Natural killer cell (primary cell): ENCODE results near the gene SPATA3. TPM values are rescaled to one million over a fixed set of nuclear protein-coding genes. Genes with fewer than 3 reads are reported as not detected.

Experiments used
- ATAC-seq, 3 donors: fragments of 150-1000 bp in 2 of 3; fragments of 200-7000 bp in 1 of 3; cut with Tn5 transposase; 1 replicate in 1 of 3; 2 replicates in 2 of 3; pipeline ENCODE4 v1.10.0; 2021; ENCODE audit warnings: mild to moderate bottlenecking in 2 of 3, moderate library complexity in 2 of 3
- DNase-seq, 2 donors: peaks; one replicate each; pipeline versions ENCODE4 v3.0.0 to v3.0.0-alpha.2; 2013 to 2021; ENCODE audit warnings: mixed read lengths in 1 of 2
- H3K27ac ChIP-seq: one replicate; pipeline ENCODE4 v1.5.1; 2013; ENCODE audit warnings: mild to moderate bottlenecking, low read length
- H3K27me3 ChIP-seq: one replicate; pipeline ENCODE4 v1.6.1; 2013; ENCODE audit warnings: low read length; ENCODE audit not compliant: control insufficient read depth, insufficient read depth
- H3K36me3 ChIP-seq: one replicate; pipeline ENCODE4 v1.6.1; 2013; ENCODE audit warnings: low read length; ENCODE audit not compliant: control insufficient read depth, insufficient read depth
- H3K4me1 ChIP-seq: one replicate; pipeline ENCODE4 v1.6.1; 2013; ENCODE audit warnings: low read length; ENCODE audit not compliant: control insufficient read depth, insufficient read depth
- H3K4me3 ChIP-seq: one replicate; pipeline ENCODE4 v1.5.1; 2013; ENCODE audit warnings: low read length
- H3K9me3 ChIP-seq: one replicate; pipeline ENCODE4 v1.6.1; 2013; ENCODE audit warnings: low read length; ENCODE audit not compliant: control insufficient read depth, insufficient read depth
- H3K27ac Mint-ChIP-seq, 2 donors: one replicate each; pipeline ENCODE4 v1.8.0; 2022; ENCODE audit warnings: mild to moderate bottlenecking in 2 of 2, mixed read lengths in 2 of 2, moderate library complexity in 1 of 2
- H3K27me3 Mint-ChIP-seq, 2 donors: one replicate each; pipeline ENCODE4 v1.8.0; 2022; ENCODE audit warnings: low read depth in 2 of 2, mixed read lengths in 2 of 2
- H3K36me3 Mint-ChIP-seq: one replicate; pipeline ENCODE4 v1.8.0; 2022; ENCODE audit warnings: mixed read lengths
- H3K4me1 Mint-ChIP-seq, 2 donors: one replicate each; pipeline ENCODE4 v1.8.0; 2022; ENCODE audit warnings: mixed read lengths in 2 of 2
- H3K4me3 Mint-ChIP-seq: one replicate; pipeline ENCODE4 v1.8.0; 2022; ENCODE audit warnings: mild to moderate bottlenecking, moderate library complexity, mixed read lengths
- H3K9me3 Mint-ChIP-seq, 2 donors: one replicate each; pipeline ENCODE4 v1.8.0; 2022; ENCODE audit warnings: mixed read lengths in 2 of 2
- CTCF ChIP-seq: fragments of 200-600 bp; IDR thresholded peaks from one replicate; pipeline ENCODE4 v1.8.0; 2022; ENCODE audit warnings: antibody characterized with exemption
- WGBS: methylation state at CpG from one replicate; pipeline ENCODE4 v1.1.7; 2013; ENCODE audit warnings: missing lambda C conversion rate; ENCODE audit not compliant: insufficient coverage; 5-methylcytosine and 5-hydroxymethylcytosine counted together
- intact Hi-C: fragments of 100-400 bp; cut with micrococcal nuclease; formaldehyde crosslinking; loops from one replicate; pipeline ENCODE4 v1.14.2; 2022
- total RNA-seq, 4 donors: library from RNA; stranded (reverse); fragments of 120-200 nt in 1 of 4; gene quantifications; one replicate each; pipeline versions ENCODE4 v1.2.3 to v1.2.4, GENCODE V29; 2013 to 2022

Gene SPATA3
- total RNA-seq, 3 donors from 2014 or later (not counting 1 experiment from before 2014, with no cell fraction given), result not detected

GRCh38 chr2:230975927-230976326, 20.0 kb upstream of the SPATA3 start:
- no peak overlapping the region for H3K4me3 Mint-ChIP-seq
- intact Hi-C loops, result no loop called here
- Histone ChIP-seq H3K27ac (no peak overlapping the region), H3K9me3 (no peaks in the 10 kb centered on the region), H3K36me3 (no peaks in the 10 kb centered on the region), H3K4me1 (peaks cover 46% of the 10 kb centered on the region), H3K27me3 (no peaks in the 10 kb centered on the region), H3K4me3 (no peak overlapping the region)
- TF ChIP-seq CTCF, result no peak
- H3K27ac Mint-ChIP-seq, result peak overlapping the region; percentile 31 to 97
- ATAC-seq (no peak), DNase-seq (no peak)
- H3K4me1 Mint-ChIP-seq, result peaks cover 32 to 52% of the 10 kb centered on the region in 2 donors
- H3K27me3 Mint-ChIP-seq, result peaks cover 32 to 50% of the 10 kb centered on the region in 2 donors
- no peaks in the 10 kb centered on the region for H3K9me3 Mint-ChIP-seq
- WGBS, result 26% methylated on average over 10 of the region's 11 CpGs
- no peaks in the 10 kb centered on the region for H3K36me3 Mint-ChIP-seq

GRCh38 chr2:230976671-230977171, 19.2 kb upstream of the SPATA3 start:
- Mint-ChIP-seq H3K36me3 (no peaks in the 10 kb centered on the region), H3K4me3 (no peak overlapping the region), H3K27ac (peak overlapping the region in 1 of 2 donors; percentile 19), H3K27me3 (peaks cover 35 to 54% of the 10 kb centered on the region in 2 donors), H3K4me1 (peaks cover 36 to 59% of the 10 kb centered on the region in 2 donors), H3K9me3 (no peaks in the 10 kb centered on the region)
- WGBS, result 82% methylated on average over 6 of the region's 6 CpGs
- ATAC-seq, result no peak
- Histone ChIP-seq H3K4me1 (peaks cover 54% of the 10 kb centered on the region), H3K27me3 (no peaks in the 10 kb centered on the region), H3K9me3 (no peaks in the 10 kb centered on the region), H3K36me3 (no peaks in the 10 kb centered on the region), H3K4me3 (no peak overlapping the region), H3K27ac (no peak overlapping the region)
- intact Hi-C loops, result no loop called here
- no peak for TF ChIP-seq CTCF
- no peak for DNase-seq

GRCh38 chr2:230980468-230980867, 15.5 kb upstream of the SPATA3 start:
- 28% methylated on average over 1 of the region's 1 CpG for WGBS

More at GRCh38 chr2:230980468-230980867, 15.5 kb upstream of the SPATA3 start:
- Mint-ChIP-seq H3K4me1 (peaks cover 28 to 42% of the 10 kb centered on the region in 2 donors), H3K27me3 (peaks cover 48 to 77% of the 10 kb centered on the region in 2 donors), H3K36me3 (no peaks in the 10 kb centered on the region), H3K4me3 (peak overlapping the region; percentile 1), H3K9me3 (no peaks in the 10 kb centered on the region), H3K27ac (peak overlapping the region in 1 of 2 donors; percentile 59)
- ATAC-seq, result peak in 2 of 3 donors; percentile 43 to 70
- H3K27ac ChIP-seq, result no peak overlapping the region
- H3K27me3 ChIP-seq, result peaks cover under 1% of the 10 kb centered on the region
- peaks cover 28% of the 10 kb centered on the region for H3K4me1 ChIP-seq
- no peak for TF ChIP-seq CTCF
- DNase-seq, result peak in 1 of 2 donors; percentile 42
- no peaks in the 10 kb centered on the region for H3K36me3 ChIP-seq
- H3K9me3 ChIP-seq, result no peaks in the 10 kb centered on the region
- intact Hi-C loops, result no loop called here
- H3K4me3 ChIP-seq, result no peak overlapping the region
